GM12872 (cell line): Measurements from ENCODE around the gene RAB31.

Experiments
- TF ChIP-seq, protein P1 (sequence below): IDR thresholded peaks from 3 replicates; pipeline ENCODE4 v1.5.1; 2011; ENCODE audit warnings: low read depth, mild to moderate bottlenecking, low read length, moderate library complexity; ENCODE audit not compliant: insufficient read depth

The RAB31 gene

DNA sequence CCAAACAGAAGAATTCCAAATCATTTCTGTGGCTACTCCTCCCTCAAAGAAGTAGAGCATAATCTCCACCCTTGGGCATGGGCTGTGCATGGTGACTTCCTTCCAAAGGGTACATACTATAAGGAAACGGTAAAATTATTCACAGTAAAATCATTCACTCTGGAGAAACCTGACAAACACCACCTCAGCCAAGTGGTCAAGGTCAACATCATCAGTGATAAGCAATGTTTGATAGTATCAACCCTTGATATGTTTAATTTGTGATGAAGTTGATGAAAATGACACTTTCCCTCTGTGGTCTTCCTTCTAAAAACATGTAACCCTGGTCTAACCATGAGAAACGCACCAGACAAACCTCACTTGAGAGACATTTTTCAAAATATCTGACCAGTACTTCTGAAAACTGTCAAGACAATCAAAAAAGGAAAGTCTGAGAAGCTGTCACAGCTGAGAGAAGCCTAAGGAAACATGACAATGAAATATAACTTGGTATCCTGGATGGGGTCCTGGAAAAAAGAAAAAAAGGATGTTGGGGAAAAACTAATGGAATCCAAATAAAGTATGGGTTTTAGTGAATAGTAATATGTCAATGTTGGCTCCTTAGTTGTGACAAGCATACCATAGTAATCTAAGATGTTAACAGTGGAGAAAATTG is 168.2 kb downstream of the RAB31 start:
- TF ChIP-seq, protein P1, sequence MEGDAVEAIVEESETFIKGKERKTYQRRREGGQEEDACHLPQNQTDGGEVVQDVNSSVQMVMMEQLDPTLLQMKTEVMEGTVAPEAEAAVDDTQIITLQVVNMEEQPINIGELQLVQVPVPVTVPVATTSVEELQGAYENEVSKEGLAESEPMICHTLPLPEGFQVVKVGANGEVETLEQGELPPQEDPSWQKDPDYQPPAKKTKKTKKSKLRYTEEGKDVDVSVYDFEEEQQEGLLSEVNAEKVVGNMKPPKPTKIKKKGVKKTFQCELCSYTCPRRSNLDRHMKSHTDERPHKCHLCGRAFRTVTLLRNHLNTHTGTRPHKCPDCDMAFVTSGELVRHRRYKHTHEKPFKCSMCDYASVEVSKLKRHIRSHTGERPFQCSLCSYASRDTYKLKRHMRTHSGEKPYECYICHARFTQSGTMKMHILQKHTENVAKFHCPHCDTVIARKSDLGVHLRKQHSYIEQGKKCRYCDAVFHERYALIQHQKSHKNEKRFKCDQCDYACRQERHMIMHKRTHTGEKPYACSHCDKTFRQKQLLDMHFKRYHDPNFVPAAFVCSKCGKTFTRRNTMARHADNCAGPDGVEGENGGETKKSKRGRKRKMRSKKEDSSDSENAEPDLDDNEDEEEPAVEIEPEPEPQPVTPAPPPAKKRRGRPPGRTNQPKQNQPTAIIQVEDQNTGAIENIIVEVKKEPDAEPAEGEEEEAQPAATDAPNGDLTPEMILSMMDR: no peak

- TF ChIP-seq, protein P1: no peak
Observed at GRCh38 chr18:9876867-9877654, 169.0 kb downstream of the RAB31 start.

DNA sequence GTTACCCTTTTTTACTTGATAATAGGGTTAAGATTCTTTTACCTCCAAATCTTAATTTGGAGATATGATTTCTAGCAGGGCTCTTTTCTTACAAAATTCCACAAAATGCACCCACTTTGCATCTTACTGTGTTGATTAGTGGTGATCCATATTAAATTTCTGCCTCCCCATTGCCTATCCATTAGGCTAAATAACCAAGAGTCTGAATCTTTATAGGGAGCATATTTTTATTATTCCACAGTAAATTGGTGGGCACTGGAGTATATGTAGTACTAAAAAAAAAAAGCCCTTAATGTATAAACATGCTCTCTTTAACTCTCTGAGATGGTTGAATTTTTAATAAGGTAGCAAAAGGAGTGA is 169.5 kb downstream of the RAB31 start:
- TF ChIP-seq, protein P1: no peak

DNA sequence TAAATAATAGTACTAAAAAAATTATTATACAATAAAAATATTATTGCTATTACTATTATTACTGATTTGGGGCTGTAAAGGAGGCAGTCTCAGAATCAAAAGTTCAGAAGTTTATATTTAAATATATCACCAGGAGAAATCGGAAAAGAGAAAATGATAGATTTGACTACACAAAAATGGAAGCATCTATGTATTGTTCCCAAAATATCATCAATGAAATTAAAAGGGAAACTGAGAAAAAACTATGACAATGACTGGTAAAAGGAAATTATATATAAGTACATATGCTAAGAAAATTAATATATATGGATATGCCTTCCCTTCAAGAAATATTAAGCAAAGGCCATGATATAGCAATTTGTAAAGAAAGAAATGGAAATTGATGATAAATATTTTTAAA is 170.0 kb downstream of the RAB31 start:
- TF ChIP-seq, protein P1: no peak

GRCh38 chr18:9878783-9879242 is 170.7 kb downstream of the RAB31 start:
- TF ChIP-seq, protein P1: no peak

GRCh38 chr18:9884090-9884489 is 176.0 kb downstream of the RAB31 start:
- TF ChIP-seq, protein P1: no peak

GRCh38 chr18:9884532-9885140 is 176.5 kb downstream of the RAB31 start:
- TF ChIP-seq, protein P1: no peak
